ENCODE results near the gene TSPAN9.

DNA sequence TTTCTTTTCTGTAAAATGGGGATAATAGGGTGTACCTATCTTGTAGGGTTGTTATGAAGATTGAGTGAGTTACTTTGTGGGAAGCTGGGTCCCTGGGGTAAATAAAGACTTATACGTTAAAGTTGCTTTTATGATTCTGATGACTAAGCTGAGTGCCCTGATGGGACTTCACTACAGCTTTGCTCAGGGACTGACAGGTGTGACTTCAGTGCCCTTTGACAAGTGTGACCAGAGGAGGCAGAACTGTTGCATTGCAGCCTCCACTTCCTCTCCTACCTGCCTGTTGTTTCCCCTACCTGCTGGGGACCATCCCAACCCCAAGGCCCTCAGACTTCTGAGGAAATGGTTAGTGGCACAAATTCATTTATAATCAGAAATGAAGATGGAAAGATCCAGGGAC, 119.3 kb downstream of the TSPAN9 start:
- TF ChIP-seq, protein P1, sequence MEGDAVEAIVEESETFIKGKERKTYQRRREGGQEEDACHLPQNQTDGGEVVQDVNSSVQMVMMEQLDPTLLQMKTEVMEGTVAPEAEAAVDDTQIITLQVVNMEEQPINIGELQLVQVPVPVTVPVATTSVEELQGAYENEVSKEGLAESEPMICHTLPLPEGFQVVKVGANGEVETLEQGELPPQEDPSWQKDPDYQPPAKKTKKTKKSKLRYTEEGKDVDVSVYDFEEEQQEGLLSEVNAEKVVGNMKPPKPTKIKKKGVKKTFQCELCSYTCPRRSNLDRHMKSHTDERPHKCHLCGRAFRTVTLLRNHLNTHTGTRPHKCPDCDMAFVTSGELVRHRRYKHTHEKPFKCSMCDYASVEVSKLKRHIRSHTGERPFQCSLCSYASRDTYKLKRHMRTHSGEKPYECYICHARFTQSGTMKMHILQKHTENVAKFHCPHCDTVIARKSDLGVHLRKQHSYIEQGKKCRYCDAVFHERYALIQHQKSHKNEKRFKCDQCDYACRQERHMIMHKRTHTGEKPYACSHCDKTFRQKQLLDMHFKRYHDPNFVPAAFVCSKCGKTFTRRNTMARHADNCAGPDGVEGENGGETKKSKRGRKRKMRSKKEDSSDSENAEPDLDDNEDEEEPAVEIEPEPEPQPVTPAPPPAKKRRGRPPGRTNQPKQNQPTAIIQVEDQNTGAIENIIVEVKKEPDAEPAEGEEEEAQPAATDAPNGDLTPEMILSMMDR (IDR thresholded peaks at IDR 0.05) = no peak
- TF ChIP-seq, protein P2, sequence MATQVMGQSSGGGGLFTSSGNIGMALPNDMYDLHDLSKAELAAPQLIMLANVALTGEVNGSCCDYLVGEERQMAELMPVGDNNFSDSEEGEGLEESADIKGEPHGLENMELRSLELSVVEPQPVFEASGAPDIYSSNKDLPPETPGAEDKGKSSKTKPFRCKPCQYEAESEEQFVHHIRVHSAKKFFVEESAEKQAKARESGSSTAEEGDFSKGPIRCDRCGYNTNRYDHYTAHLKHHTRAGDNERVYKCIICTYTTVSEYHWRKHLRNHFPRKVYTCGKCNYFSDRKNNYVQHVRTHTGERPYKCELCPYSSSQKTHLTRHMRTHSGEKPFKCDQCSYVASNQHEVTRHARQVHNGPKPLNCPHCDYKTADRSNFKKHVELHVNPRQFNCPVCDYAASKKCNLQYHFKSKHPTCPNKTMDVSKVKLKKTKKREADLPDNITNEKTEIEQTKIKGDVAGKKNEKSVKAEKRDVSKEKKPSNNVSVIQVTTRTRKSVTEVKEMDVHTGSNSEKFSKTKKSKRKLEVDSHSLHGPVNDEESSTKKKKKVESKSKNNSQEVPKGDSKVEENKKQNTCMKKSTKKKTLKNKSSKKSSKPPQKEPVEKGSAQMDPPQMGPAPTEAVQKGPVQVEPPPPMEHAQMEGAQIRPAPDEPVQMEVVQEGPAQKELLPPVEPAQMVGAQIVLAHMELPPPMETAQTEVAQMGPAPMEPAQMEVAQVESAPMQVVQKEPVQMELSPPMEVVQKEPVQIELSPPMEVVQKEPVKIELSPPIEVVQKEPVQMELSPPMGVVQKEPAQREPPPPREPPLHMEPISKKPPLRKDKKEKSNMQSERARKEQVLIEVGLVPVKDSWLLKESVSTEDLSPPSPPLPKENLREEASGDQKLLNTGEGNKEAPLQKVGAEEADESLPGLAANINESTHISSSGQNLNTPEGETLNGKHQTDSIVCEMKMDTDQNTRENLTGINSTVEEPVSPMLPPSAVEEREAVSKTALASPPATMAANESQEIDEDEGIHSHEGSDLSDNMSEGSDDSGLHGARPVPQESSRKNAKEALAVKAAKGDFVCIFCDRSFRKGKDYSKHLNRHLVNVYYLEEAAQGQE (IDR thresholded peaks at IDR 0.05; ENCODE audit: insufficient read depth in 1 of 2, low read depth in 2 of 2, low read length in 1 of 2) = no peak
- TF ChIP-seq TCF7L2 (IDR thresholded peaks at IDR 0.05; ENCODE audit: low read depth, low read length) = no peak
- no peak for TF ChIP-seq SIN3A (IDR thresholded peaks at IDR 0.05; ENCODE audit: borderline replicate concordance, insufficient read depth, low read depth, low read length)
- no peak for TF ChIP-seq POLR2AphosphoS5 (IDR thresholded peaks at IDR 0.05; ENCODE audit: low read depth, low read length)
